Fibroblast of skin of left biceps (primary cell): ENCODE data around the gene COL9A1.

Experiments
- DNase-seq, 2 experiments: peaks; one replicate each; pipeline ENCODE4 v3.0.0-alpha.2; 2013; ENCODE audit warnings: low read depth in 2 of 2

The COL9A1 gene

DNA sequence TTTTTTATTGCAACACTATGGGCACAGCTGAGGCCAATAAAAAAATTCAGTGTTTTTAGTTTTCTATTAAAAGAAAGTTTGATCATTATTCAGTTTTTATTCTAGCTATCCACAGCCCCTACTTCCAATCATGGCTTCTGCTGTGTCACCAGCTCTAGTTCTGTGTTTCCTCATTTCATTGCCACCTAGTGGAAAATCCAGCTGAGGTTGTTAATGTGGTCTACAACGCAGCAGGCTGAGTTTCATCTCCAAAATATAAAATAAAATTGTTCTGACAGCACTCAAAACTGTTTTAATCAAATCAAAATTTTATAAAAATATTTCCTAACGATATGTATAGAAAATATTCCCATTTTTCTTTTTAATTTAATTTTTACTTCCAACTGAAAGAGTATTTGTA lies 13.6 kb downstream of the COL9A1 start:
- no peak for DNase-seq

DNA sequence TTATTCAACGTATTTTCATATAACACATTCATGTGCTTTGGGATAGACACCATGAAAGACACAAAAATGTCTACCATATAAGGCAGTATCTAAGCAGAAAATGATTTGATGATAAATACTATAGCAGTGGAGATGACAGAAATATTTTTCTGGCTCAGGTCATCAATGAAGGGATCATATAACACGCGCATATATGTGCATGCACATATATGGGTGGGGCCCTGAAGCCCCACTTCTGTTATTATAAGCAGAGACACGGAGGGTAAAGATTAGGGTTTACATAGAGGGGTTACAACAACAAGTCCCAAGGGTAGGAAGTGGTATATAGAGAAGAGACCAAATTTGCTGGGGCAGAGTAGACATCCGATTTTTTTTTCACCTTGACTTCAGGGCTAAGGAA lies 16.0 kb downstream of the COL9A1 start:
- DNase-seq, result no peak

DNA sequence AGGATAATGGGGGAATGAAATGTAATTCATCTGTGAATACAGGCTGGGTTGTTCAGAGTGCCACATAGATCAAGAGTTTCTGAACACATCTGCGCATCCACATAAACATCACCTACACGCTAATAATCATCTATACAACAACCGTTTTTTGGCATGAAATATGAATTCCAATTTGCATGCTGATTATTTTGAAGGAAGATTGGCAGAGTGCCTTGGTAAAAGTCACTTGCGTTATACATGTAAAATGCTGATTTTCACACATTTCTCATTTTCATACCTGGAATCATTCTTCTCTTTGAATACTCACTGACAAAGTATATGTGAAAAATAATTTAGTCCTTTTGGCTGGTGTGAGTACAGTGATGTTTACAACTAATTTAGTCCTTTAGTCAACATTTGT lies 17.7 kb downstream of the COL9A1 start:
- DNase-seq, result no peak

DNA sequence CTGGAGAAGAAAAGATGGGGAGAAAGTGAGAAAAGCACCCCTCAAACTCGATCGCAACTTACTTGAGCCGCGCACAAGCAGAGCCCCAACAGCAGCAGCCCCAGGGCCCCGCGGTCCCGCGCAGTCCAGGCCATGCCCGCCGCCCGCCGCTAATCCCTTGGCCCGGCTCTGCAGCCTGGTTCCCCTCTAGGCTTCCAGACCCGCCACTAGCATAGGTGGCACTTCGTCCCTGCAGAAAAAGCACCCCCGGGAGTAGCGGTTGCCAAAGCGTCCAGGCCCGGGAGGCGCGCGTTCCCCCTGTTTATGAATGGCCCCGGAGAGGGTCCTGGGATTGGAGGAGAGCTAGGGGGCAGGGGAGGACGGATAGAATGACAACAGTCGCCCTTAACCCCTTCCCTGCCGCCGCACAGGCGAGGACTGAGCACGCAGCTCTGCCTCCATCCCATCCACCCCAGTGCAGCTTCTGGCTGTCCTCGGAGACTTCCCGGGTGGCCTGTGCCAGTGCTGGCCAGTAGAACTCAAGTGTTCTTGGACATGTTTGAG lies 19.9 kb downstream of the COL9A1 start:
- DNase-seq, result no peak

DNA sequence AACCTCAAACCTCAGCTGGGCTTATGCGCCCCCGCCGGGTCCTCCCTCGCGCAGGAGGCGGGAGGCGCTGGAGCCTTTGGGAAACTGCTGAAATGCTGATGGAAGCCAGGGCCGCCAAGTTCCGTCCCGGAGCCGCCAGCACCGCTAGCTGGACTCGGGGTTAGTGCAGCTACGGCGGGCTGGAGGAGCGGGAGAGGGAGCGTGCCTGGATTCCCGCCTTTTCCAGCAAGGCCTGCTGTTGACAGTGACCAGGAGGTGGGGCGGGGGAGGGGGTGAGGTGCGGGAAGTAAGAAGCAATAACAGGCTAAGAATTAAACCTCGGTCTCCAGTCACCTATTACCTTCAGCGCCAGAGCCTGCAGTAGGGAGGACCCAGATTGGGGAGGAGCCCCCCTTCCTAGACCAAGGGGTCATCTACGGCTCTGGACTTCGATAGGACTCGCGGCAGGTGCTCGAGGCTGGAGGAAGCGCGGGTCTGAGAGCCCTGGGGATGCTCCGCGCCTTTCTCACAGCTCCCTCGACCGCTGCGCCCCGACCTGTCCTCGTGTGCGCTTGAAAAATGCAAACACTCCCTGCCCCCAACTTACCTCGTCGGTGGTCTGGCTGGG lies 20.5 kb downstream of the COL9A1 start:
- no peak for DNase-seq

DNA sequence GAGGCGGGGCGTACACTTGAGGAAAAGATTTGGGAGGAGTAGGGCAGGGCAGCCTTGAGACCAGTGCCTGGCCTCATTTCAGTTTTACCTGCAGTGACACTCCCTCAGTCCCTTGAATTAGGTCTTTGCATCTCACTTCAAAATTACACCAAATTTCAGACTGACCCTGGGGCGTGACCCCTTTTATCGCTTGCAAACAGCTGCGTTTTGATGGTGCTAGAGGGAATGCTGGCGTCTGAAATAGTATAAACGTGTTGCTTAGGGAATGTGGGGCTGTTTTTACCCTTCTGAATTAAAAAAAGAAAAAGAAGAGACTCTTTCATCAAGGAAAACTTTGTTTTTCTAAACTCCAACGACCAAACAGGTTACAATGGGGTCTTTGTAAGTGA lies 21.0 kb downstream of the COL9A1 start:
- no peak for DNase-seq

DNA sequence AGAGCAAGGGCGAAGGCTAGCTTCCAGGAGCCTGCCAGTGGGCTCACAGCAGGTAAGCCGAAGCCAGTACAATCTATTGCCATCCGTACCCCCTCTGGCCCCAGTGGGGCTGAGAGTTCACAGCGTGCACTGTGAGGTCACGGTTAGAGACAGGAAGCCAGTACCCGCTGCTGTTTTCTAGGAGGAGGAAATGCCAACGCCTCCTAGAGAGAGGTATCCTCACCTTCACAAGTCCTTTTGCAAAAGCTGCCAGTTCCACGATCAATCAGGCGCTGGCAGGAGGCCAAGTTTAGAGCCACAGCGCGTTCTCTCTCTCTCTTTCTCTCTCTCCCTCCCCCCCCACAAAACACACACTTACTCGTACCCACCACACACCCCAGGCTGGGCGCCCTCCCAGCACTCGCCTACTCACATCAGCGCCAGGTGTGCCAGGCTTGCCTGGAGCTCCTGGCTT lies 22.5 kb downstream of the COL9A1 start:
- DNase-seq, result no peak

DNA sequence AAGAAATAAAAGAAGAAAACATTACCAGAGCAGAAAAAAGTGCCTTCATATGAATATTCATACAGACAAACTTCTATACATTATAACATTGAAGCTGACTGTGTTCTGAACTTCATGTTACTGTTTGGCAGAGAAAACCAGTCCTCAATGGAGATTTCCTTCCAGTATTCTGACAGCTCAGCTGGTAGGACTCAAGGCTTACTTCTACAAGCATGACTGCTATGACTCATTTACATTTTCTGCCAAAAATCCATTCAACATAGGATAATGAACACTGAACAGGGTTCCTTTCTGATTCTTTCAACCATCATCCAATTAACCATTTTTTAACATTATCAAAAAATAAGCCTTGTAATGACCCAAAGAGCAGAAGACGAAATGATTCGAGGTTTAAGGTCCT lies 25.4 kb downstream of the COL9A1 start:
- no peak for DNase-seq

DNA sequence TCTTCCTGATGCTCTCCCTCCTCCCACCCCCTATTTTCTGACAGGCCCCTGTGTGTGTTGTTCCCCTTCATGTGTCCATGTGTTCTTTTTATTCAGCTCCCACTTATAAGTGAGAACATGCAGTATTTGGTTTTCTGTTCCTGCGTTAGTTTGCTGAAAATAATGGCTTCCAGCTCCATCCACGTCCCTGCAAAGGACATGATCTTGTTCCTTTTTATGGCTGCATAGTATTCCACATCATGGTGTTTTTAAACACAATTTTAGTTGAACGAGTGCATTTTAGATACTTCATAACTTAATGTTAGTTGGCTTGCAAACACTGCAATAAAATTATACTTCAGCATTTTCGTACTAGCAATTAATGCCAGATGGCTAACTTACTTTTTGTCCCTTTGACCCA lies 28.5 kb downstream of the COL9A1 start:
- DNase-seq, result no peak

DNA sequence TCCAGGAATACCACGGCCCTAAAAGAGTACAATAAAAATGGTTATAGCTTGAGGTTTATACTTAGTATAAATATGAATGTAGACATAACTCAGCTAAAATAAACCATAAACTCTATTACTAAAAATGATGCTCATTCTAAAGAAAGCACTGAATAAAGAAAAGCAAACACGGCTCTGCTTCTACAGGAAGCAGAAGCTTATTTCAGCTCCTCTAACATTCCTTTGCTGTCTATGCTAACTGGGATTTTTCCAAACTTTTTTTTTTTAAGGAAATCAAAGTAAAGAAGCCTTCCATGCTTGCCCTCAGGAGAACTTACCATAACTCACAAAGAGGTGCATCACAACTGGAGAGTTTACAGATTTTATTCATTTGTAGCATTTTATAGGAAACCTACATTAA lies 30.8 kb downstream of the COL9A1 start:
- no peak for DNase-seq

DNA sequence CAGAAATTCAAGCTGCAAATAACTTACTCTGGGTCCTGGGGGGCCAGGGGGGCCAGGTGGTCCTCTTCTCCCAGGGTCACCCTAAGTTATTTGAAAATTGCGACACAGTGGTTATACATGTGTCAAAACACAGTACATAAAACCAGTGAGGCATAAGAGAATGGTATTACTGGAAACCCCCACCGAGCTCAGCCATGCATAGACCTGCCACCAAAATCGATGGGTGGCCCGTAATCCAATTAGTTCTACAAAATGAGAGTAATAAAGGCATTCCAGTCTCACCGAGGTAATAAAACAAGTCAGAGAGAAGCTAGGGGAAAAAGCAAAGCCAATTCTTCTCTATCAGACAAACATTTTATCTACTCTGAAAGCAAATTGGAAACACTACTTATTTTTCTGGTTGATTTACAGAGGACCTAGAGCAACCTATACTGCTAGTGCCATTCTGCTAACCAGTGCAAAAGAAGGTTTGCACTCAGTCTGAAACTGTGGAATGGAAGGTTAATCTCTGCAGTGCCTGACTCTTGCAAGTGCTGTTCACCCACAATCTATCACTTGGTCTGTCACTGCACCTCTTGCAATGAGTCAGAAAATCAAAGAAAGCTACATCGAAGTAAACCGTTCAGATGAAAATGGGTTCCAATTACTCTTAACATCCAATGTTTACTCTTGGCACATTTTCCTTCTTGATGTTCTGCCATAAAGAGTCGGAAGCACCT lies 32.4 kb downstream of the COL9A1 start:
- no peak for DNase-seq

DNA sequence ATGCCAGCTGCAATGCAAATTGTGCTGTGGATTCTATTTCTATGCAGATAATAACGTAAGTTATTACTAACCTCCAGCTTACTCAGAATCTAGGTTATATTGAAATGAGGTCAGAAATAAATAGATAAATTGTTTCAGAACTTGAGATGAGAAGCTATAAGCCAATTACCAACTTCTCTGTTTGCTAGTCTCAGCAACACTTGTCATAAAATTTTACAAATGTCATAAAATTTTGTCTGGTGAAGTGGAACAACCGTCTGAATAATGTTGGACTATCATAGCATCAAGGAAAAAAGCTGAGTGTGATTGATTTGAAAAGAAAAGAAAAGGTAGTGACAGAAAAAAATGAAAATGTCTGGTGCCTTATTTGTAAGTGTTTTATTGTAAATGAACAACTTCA lies 36.7 kb downstream of the COL9A1 start:
- no peak for DNase-seq

DNA sequence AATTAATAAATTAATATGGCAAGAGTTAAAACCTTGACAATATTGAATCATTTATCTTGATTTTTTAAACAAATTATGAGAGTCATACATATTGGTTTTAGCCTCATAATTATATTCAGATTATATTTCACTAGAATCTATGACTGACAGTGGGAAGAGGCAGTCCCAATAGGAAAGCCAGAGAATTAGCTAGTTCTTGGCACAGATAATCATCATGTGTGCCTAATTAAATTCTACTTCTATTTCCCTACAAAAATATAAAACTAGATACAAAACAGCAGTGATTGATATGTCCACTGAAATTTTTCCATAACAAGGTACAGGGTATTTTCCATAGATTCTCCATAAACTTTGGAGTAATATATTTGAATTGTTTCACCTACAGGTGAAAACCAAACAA lies 38.6 kb downstream of the COL9A1 start:
- DNase-seq, result no peak

DNA sequence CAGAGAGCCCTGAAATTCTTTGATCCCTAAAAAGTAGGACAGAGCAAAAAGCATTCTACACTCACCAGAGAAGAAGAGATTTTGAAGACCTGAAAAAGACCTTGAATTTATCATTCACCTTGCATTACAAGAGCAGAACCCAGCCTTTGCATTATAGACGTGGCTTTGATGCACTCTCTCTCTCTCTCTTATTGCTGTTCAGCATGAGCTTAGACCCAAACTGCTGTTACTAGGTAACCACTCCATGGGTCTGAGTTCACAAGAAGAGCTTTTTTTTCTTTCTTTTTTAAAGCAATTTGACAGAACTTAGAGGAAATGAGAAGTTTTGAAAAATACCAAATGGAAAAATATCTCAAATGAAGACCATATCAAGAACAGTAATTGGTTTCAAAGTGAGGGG lies 44.4 kb downstream of the COL9A1 start:
- DNase-seq, result no peak

DNA sequence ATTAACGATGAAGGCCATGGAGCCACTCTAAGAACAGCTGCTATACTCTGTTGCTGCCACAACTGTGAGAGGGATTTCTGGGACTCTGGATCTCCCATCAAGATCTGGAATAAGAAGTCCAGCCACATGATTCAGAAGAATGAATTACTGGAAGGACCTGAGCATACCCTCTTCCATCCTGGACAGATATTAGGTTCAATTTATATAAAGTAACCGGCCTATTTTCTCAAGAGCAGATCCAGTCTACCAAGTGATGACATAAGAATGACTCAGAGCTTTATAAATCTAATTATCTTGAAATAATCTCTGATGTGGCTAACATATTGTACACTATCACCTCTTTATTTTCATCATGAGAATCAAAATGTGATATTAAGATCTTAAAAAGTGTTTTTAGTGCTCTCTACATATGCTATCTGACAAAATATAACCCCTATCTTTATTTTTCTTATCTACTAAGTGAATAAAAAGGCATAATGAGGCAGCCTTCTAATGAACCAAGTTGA lies 45.1 kb downstream of the COL9A1 start:
- DNase-seq, result no peak

DNA sequence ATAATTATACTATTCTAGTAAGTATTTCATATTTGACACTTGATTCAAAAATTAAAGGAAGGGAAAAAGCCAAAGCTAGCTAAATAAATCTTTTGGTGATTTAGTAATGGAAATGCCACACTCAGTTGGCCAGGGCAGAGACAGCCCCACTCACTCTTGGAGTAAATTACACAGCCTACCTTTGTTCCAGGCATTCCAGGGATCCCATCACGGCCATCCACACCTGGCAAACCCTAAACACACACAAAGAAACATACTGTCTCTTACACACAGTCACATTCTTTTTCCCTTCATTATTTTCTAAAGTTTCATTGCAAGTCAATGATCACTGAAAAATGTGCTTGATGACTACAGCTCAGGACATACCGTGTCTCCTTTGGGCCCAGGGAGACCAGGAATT lies 48.1 kb downstream of the COL9A1 start:
- DNase-seq, result no peak

DNA sequence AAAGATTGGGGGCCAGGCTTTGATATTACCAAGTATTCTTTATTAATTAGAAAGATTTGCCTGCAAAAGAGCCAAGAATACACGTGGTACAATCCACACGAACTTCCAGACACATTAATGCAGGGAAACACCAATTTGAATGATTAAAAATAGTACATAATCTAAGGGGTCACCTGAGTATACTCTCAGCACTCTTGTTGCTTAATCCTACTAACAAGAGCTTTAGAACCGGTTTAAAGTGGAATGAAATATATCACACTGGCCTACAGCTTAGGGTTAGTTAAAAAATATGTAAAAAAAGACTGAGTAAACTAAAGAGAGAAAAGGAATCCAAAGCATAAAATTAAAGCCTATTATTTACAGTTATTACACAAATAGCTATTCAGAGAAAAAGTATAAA lies 49.0 kb downstream of the COL9A1 start:
- DNase-seq, result no peak

DNA sequence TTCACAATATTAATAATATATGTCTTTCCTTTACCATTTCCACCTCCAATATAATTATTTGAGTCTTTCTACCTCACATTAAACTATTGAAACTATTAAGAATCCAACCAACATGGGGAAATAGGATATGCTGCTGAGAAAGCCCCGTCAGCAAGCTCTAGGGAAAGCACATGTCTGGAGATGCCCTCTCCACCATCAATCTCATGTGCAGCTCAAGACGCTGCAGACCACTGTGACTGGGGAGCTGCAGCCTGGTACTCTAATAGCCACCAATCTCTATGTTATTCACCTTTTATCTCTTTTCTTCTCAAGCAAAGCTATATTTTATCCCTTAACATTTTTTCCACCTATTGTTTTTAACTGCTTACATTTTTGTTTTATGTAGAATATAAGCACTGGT lies 50.3 kb downstream of the COL9A1 start:
- DNase-seq, result no peak

DNA sequence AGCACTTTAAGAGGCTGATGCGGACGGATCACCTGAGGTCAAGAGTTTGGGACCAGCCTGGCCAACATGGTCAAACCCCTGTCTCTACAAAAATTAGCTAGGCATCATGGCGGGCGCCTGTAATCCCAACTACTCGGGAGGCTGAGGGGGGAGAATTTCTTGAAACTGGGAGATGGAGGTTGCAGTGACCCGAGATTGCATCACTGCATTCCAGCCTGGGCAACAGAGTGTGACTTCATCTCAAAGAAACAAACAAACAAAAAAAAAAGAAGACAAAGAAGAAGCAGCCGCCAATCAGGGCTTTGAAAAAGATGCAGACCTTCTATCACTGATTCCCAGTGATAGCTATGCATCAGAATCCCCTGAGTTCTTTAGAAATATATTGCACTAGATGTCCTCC lies 56.8 kb downstream of the COL9A1 start:
- no peak for DNase-seq

DNA sequence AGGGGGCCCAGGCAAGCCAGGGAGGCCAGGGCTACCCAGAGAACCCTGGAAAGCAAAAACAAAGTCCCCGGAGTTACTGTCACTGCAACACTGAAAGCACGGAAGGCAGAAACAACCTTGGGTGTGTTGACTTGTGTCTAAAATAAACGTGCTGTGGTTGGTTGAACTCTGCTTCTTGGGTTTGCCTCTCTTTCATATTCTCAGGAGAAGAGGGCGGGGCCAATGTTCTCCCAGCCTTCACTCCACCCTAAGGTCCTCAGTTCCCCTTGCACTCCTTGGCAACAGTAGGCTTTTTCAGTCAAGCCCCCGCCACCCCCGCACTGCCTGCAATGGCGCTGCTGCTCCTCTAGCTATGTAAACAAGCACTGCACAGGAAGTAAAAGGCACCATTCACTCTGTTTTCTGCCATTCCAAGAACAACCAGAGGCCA lies 60.9 kb downstream of the COL9A1 start:
- no peak for DNase-seq

DNA sequence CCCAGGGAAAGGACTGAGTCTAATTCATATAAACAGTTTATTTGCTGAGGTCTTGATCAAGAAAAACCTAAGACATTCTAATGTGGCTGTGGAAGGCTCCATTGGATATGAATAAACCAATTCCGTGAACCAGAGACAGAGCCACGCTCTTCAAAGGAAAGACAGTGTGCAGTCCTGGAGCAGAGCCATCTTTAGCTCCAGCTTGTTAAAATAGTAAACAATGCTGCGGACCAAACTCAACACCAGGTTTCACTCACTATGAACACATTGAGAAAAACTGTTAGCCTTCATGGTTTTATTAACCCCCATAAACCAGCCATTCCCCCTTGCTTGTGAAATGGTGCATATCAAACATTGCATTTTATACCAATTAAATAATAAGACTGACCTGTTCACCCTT lies 61.9 kb downstream of the COL9A1 start:
- no peak for DNase-seq

DNA sequence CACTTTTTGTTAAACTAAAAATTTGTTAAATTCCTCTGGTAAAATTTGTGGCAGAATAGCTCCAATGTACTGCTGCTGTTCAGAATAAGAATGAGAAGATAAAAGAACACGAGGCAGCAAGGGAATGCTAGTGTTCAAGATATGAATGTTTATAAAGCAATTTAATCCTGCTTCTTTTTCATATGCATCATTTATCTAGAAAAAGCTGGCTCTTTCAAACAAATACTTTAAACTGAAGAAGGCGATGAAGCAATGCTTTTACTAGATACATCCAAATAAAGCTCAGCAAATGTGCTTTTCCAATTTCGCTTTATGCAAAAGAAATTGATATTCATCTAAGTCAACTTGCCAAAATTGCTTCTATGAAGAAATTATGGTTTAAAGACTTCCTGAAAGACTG lies 66.5 kb downstream of the COL9A1 start:
- DNase-seq, result no peak

DNA sequence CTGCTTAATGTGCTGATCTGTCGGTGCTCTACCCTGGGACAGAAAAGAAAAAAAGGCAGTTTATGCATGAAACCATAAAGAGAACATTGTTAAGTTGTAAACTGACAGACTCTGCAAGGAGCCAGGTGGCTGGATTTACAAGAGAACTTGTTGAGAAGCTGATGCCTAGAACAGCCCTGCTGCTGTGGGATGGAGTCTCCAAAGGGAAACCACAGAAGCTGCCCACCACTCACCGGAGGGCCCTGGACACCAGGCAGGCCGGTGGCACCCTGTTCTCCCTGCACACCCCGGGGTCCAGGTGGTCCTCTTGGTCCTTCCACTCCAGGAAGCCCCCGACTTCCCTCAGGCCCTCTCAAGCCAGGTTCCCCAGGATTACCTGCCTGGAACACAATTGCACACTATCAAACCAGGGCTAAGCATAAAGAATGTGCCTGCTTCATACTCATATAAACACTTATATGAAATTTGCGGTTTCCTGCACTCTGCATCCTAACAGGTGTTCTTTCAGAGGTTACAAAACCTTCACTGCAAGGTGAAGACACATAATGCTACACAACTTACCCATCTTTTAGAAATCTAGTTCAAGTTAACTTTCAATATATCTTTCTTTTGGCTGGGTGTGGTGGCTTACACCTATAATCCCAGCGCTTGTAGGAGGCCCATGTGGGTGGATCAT lies 68.2 kb downstream of the COL9A1 start:
- DNase-seq, result no peak
